HEK293 (cell line): Measurements from ENCODE around the gene TNFRSF14.

ENCODE experiments used
- CTCF ChIP-seq: fragments of 450-650 bp; formaldehyde crosslinking; IDR thresholded peaks from 2 replicates; pipeline ENCODE4 v1.5.1; 2016; ENCODE audit warnings: missing biosample characterization, missing genetic modification characterization
- YY1 ChIP-seq: fragments of 450-650 bp; formaldehyde crosslinking; IDR thresholded peaks from 2 replicates; pipeline ENCODE4 v1.5.1; 2018; ENCODE audit warnings: missing biosample characterization, missing genetic modification characterization
- ZBTB20 ChIP-seq: fragments of 450-650 bp; formaldehyde crosslinking; IDR thresholded peaks from 2 replicates; pipeline ENCODE4 v1.5.1; 2016; ENCODE audit warnings: missing biosample characterization, missing genetic modification characterization
- ZNF121 ChIP-seq: fragments of 450-650 bp; formaldehyde crosslinking; IDR thresholded peaks from 2 replicates; pipeline ENCODE4 v1.5.1; 2016; ENCODE audit warnings: missing biosample characterization, missing genetic modification characterization
- ZNF140 ChIP-seq: fragments of 450-650 bp; formaldehyde crosslinking; IDR thresholded peaks from 2 replicates; pipeline ENCODE4 v1.5.1; 2016; ENCODE audit warnings: missing biosample characterization, missing genetic modification characterization
- ZNF174 ChIP-seq: fragments of 450-650 bp; formaldehyde crosslinking; IDR thresholded peaks from 2 replicates; pipeline ENCODE4 v1.5.0; 2017; ENCODE audit warnings: missing biosample characterization, mild to moderate bottlenecking, missing genetic modification characterization
- ZNF211 ChIP-seq: fragments of 450-650 bp; formaldehyde crosslinking; IDR thresholded peaks from 2 replicates; pipeline ENCODE4 v1.5.1; 2016; ENCODE audit warnings: low read depth, missing biosample characterization, missing genetic modification characterization
- ZNF354C ChIP-seq: fragments of 450-650 bp; formaldehyde crosslinking; IDR thresholded peaks from 2 replicates; pipeline ENCODE4 v1.5.1; 2016; ENCODE audit warnings: missing biosample characterization, missing genetic modification characterization, low read depth, borderline replicate concordance
- ZNF530 ChIP-seq: fragments of 450-650 bp; formaldehyde crosslinking; IDR thresholded peaks from 2 replicates; pipeline ENCODE4 v1.5.1; 2016; ENCODE audit warnings: low read depth, missing biosample characterization, missing genetic modification characterization
- ZNF561 ChIP-seq: fragments of 450-650 bp; IDR thresholded peaks from 2 replicates; pipeline ENCODE4 v1.5.1; 2018; ENCODE audit warnings: missing biosample characterization, missing genetic modification characterization, borderline replicate concordance
- ZNF768 ChIP-seq: fragments of 450-650 bp; formaldehyde crosslinking; IDR thresholded peaks from 2 replicates; pipeline ENCODE4 v1.5.1; 2018; ENCODE audit warnings: missing biosample characterization, mild to moderate bottlenecking, missing genetic modification characterization

DNA sequence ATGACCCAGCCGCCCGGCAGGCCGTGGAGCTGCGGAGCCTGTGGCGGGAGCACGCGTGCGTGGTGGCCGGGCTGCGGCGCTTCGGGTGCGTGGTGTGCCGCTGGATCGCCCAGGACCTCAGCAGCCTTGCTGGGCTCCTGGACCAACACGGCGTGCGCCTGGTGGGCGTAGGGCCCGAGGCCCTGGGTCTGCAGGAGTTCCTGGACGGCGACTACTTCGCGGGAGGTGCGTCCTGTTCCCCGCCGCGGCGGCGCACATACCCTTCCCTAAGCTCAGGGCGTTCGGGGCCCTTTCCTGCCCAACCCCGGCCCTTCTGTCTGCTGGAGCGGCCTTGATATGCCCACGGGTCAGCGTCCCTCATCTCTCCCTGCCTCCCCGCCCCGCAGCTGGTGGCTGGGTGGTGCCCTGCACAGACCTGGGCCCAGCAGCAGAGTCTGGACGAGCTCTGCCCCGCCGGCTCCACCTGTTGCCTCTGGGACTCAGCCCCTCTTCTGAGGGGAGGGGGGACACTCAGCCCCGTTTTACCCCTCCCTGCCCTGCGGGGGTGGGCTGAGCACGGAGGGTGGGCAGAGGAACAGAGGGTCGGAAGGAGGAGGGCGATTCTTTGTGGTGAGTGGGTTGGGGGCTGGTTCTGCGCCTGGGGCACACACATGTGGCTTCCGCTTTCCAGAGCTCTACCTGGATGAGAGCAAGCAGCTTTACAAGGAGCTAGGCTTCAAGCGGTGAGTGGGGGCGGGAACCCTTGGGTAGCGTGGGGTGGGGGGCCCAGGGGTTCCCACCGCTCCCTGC lies 31.1 kb downstream of the TNFRSF14 start:
- TF ChIP-seq ZNF140 (tag by site-specific recombination), result no peak
- no peak for TF ChIP-seq ZNF561 (tag by site-specific recombination)
- TF ChIP-seq YY1 (tag by site-specific recombination), result no peak
- TF ChIP-seq ZNF121 (tag by site-specific recombination), result no peak
- no peak for TF ChIP-seq CTCF (tag by site-specific recombination)
- no peak for TF ChIP-seq ZNF211 (tag by site-specific recombination)
- TF ChIP-seq ZNF354C, result no peak
- TF ChIP-seq ZBTB20 (tag by site-specific recombination), result peak; percentile 59; the same call in 1 of the 2 replicates
- no peak for TF ChIP-seq ZNF768 (tag by site-specific recombination)
- TF ChIP-seq ZNF174 (tag by site-specific recombination), result no peak
- TF ChIP-seq ZNF530, result no peak
